NOMO-1 (cell line): ENCODE data around the gene FBLN1.
"Not testable (repeated sequence)": the region's sequence is repeated elsewhere in the genome, so short reads cannot be mapped to it uniquely, and the experiment has no call there.

Experiments
- DNase-seq, 2 experiments: peaks; one replicate each; lab custom pipeline; 2025; ENCODE audit not compliant: unreplicated experiment in 2 of 2; lab: John Stamatoyannopoulos, UW

FBLN1 gene

DNA sequence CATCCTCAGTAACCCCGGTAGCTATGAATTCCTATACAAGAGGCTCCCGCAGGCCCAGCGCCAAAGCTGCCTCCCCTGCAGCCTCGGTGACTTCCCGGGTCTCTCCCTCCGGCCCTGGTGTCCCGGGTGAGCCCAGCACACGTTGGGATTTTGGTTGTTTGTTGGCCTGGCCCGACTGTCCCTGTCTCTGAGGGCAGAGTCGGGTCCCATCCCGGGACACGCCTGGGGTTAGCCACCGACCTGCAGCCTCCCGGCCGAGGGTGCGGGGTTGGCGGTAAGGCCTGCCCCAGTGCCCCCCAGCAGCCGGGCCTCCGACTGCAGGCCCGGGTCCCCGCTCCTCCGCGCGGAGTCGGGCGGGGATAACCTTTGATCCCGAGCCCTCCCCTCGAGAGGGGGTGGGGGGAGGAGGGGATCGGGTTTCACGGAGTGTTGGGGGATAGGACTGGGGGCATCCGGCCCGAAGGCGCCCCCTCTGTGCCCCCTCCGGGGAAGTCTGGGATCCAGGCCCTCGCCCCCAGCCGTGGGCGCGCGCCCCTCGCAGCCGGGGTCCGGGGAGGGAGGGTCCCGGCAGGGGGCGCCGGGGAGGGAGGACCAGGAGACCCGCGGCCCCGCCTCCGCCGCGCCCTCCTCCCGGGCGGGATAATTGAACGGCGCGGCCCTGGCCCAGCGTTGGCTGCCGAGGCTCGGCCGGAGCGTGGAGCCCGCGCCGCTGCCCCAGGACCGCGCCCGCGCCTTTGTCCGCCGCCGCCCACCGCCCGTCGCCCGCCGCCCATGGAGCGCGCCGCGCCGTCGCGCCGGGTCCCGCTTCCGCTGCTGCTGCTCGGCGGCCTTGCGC is at the start of gene FBLN1:
Gene FBLN1, plus strand, starts transcription at position 669 of the 835 bp plus-strand sequence. Its CDS starts 103 bp downstream, at position 772.
- DNase-seq = no peak

DNA sequence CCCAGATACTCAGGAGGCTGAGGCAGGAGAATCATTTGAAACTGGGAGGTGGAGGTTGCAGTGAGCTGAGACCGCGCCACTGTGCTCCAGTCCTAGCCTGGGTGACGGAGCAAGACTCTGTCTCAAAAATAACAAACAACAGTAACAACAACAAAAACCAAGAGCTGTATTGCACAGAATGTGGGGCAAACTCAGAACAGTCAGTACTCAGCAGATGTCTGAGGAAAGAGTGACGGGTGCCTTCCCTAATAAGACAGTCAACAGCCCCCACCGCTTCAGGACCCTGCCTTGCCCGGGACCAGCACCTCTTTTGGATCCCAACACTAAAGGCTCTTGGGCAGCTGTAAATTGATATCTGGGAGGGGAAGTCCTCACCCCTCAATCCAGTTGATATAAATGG is 48.9 kb upstream of the FBLN1 start:
- DNase-seq = no peak

GRCh38 chr22:45454275-45454674 is 48.4 kb upstream of the FBLN1 start:
- no peak for DNase-seq

DNA sequence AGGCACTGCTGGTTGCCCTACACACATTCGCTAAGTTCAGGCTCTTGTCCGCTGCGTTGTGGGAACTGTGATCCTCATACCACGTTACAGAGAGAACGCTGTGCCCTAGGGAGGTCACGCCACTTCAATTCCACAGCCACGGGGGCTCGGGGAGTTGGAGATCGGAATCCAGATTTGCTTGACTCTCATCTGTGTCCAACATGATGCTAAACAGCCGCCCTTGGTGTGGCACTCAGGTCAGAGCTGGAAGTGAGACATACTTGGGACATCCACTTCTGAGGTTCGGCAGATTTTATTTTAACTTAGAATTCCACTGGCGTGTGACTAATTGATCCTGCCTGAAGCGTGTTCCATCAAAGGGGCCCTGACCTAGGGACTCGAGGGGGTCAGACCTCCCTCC is 47.5 kb upstream of the FBLN1 start:
- no peak for DNase-seq

- no peak for DNase-seq
Observed at GRCh38 chr22:45455621-45456020, 47.1 kb upstream of the FBLN1 start.

- no peak for DNase-seq
Observed at GRCh38 chr22:45456811-45457210, 45.9 kb upstream of the FBLN1 start.

DNA sequence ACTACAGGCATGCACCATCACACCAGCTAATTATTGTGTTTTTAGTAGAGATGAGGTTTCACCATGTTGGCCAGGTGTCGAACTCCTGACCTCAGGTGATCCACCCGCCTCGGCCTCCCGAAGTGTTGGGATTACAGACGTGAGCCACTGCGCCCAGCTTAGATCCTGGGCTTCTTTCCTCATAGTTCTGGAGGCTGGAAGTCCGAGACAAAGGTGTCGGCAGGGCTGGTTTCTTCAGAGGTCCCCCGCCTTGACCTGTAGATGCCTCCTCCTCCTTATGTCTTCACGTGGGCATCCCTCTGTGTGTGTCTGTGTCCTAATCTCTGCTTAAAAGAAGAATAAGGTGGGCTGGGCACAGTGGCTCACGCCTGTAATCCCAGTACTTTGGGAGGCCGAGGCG is 44.2 kb upstream of the FBLN1 start:
- DNase-seq = no peak

- no peak for DNase-seq
Observed at GRCh38 chr22:45459235-45459634, 43.4 kb upstream of the FBLN1 start.

- DNase-seq = no peak
Observed at GRCh38 chr22:45460288-45461109, 42.2 kb upstream of the FBLN1 start.

- DNase-seq = no peak
Observed at GRCh38 chr22:45462034-45462655, 40.5 kb upstream of the FBLN1 start.

DNA sequence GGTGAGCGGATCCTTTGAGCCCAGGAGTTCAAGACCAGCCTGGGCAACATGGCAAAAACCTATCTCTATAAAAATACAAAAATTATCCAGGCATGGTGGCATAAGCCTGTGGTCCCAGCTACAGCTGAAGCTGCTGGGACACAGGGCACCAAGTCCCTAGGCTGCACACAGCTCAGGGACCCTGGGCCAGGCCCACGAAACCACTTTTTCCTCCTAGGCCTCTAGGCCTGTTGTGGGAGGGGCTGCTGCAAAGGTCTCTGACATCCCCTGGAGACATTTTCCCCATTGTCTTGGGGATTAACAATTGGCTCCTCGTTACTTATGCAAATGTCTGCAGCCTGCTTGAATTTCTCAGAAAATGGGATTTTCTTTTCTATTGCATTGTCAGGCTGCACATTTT is 39.0 kb upstream of the FBLN1 start:
- DNase-seq = not testable (repeated sequence)

GRCh38 chr22:45465633-45466032 is 37.0 kb upstream of the FBLN1 start:
- no peak for DNase-seq

GRCh38 chr22:45468872-45469271 is 33.8 kb upstream of the FBLN1 start:
- DNase-seq = no peak

- peak; percentile 67 to 85 for DNase-seq
Observed at GRCh38 chr22:45469281-45470073, 33.2 kb upstream of the FBLN1 start.

- DNase-seq = no peak
Observed at GRCh38 chr22:45470871-45471270, 31.8 kb upstream of the FBLN1 start.

DNA sequence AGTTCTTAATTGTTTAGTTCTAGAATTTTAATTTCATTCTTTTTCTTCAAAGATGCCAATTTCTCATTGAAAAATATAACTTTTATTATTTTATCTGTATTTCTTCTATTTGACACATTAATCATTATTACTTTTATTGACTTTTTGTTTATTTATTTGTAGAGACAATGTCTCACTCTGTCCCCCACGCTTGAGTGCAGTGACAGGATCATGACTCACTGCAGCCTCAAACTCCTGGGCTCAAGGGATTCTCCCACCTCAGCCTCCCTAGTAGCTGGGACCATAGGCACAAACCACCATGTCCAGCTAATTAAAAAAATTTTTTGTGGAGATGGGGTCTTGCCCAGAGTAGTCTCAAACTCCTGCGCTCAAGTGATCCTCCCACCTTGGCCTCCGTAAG is 30.3 kb upstream of the FBLN1 start:
- no peak for DNase-seq

GRCh38 chr22:45473626-45474237 is 29.0 kb upstream of the FBLN1 start:
- no peak for DNase-seq

GRCh38 chr22:45475063-45475747 is 27.5 kb upstream of the FBLN1 start:
- no peak for DNase-seq

DNA sequence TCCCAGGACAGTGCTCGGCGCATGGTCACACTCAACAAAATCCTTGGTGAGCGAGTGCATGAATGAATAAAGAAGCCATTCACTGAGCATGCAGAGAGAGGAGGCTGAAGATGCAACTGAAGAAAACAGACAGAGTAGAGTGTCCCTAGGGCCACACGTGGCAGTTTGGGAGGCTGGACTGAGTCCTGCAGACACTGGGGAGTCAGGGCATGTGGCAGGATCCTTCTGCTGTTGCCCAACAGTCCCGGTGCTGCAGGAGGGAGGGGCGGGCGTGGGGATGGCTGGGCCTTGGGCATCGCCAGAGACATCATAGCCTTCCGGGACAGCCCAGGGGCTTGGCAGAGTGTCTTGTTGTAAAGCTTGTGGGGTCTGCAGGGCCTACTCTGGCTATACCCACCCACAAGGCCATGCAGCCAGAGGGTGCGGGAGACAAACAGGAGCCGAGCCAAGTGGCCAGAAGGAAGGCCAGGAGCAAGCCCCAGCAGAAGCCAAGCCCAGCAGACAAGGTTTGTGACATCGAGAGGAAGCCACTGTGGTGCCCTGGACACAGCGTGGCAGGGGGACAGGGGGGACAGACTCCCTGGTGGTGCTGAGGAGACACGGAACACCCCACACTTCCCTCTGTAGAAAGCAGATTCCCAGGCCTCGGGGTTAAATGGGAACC is 26.7 kb upstream of the FBLN1 start:
- no peak for DNase-seq
